H1 (cell line): ENCODE data around the gene EFHD1. TPM values are rescaled to one million over a fixed set of nuclear protein-coding genes. Genes with fewer than 3 reads are reported as not detected.

Experiments
- CTCF ChIA-PET: fragments of 300-600 bp; sonication (Branson Sonifier 250); formaldehyde crosslinking; loops from one replicate; lab custom pipeline; 2021; ENCODE audit not compliant: partially characterized antibody; lab: Charles Lee
- POLR2A ChIA-PET: fragments of 300-600 bp; sonication (Branson Sonifier 250); formaldehyde crosslinking; loops from one replicate; lab custom pipeline; 2021; ENCODE audit warnings: inconsistent platforms; ENCODE audit not compliant: partially characterized antibody; lab: Charles Lee
- DNase-seq, 2 experiments: peaks; one replicate each; pipeline versions ENCODE4 v3.0.0 to v3.0.0-alpha.2; 2010 to 2022; ENCODE audit warnings: low spot score in 2 of 2, low read depth in 1 of 2, mixed read lengths in 1 of 2
- FAIRE-seq: peaks from 2 replicates; lab custom pipeline; 2011; peaks lifted over from hg19 to GRCh38; lab: Jason Lieb, UNC
- H2AFZ ChIP-seq: 2 replicates; pipeline ENCODE4 v1.8.1; 2012; ENCODE audit warnings: low read length, inconsistent platforms
- H2AK5ac ChIP-seq: 2 replicates; pipeline ENCODE4 v1.6.1; 2013; ENCODE audit warnings: low read depth, low read length
- H2BK120ac ChIP-seq: replicated peaks from 2 replicates; pipeline ENCODE3; 2013; ENCODE audit warnings: low read depth, low read length, inconsistent platforms
- H2BK12ac ChIP-seq: 2 replicates; pipeline ENCODE4 v1.6.1; 2013; ENCODE audit warnings: low read depth, low read length
- H2BK15ac ChIP-seq: 2 replicates; pipeline ENCODE4 v1.6.1; 2013; ENCODE audit warnings: low read length
- H2BK20ac ChIP-seq: 2 replicates; pipeline ENCODE4 v1.6.1; 2013; ENCODE audit warnings: low read length
- H2BK5ac ChIP-seq: 2 replicates; pipeline ENCODE4 v1.6.1; 2013; ENCODE audit warnings: low read depth, low read length
- H3K14ac ChIP-seq: 2 replicates; pipeline ENCODE4 v1.6.1; 2013; ENCODE audit warnings: inconsistent platforms; ENCODE audit not compliant: insufficient read length
- H3K18ac ChIP-seq: 2 replicates; pipeline ENCODE4 v1.6.1; 2013; ENCODE audit warnings: low read length; ENCODE audit errors: extremely low read depth
- H3K23ac ChIP-seq: 2 replicates; pipeline ENCODE4 v1.6.1; 2013; ENCODE audit warnings: inconsistent platforms; ENCODE audit not compliant: insufficient read length
- H3K23me2 ChIP-seq: 2 replicates; pipeline ENCODE4 v1.6.1; 2013; ENCODE audit warnings: low read depth, low read length
- H3K27ac ChIP-seq: 2 replicates; pipeline ENCODE4 v1.6.1; 2011; ENCODE audit warnings: low read depth, low read length, inconsistent platforms
- H3K27me3 ChIP-seq, 4 experiments: replicated peaks in 1 of 4; 1 replicate in 1 of 4; 2 replicates in 3 of 4; pipeline versions ENCODE4 v1.6.1 to v1.8.1; 2011 to 2013; ENCODE audit warnings: low read length in 3 of 4, mild to moderate bottlenecking in 3 of 4, inconsistent platforms in 2 of 4, mixed read lengths in 2 of 4, moderate library complexity in 1 of 4; ENCODE audit not compliant: control insufficient read depth in 3 of 4, insufficient read depth in 3 of 4; ENCODE audit errors: extremely low read depth in 1 of 4
- H3K36me3 ChIP-seq, 4 experiments: 2 replicates each; pipeline versions ENCODE4 v1.6.1 to v1.8.1; 2011 to 2013; ENCODE audit warnings: mild to moderate bottlenecking in 4 of 4, low read length in 3 of 4, moderate library complexity in 2 of 4, control low read depth in 1 of 4, inconsistent platforms in 1 of 4; ENCODE audit not compliant: insufficient read depth in 4 of 4, control insufficient read depth in 2 of 4
- H3K4ac ChIP-seq: replicated peaks from 2 replicates; pipeline ENCODE3; 2013; ENCODE audit warnings: low read length, low read depth, mixed read lengths, inconsistent platforms; ENCODE audit not compliant: insufficient read length
- H3K4me1 ChIP-seq, 4 experiments: replicated peaks in 1 of 4; 1 replicate in 1 of 4; 2 replicates in 3 of 4; pipeline versions ENCODE4 v1.6.1 to v1.8.1; 2011 to 2013; ENCODE audit warnings: low read length in 3 of 4, inconsistent platforms in 2 of 4, mixed read lengths in 1 of 4; ENCODE audit not compliant: insufficient read depth in 4 of 4, control insufficient read depth in 3 of 4
- H3K4me2 ChIP-seq, 2 experiments: 2 replicates each; pipeline versions ENCODE4 v1.6.1 to v1.8.1; 2011 to 2013; ENCODE audit warnings: low read depth in 2 of 2, low read length in 2 of 2, control low read depth in 1 of 2, inconsistent platforms in 1 of 2, mild to moderate bottlenecking in 1 of 2; ENCODE audit not compliant: insufficient read depth in 1 of 2
- H3K4me3 ChIP-seq, 4 experiments: fragments of 200-600, 300-600 bp in 1 of 4; sonication (generic), shearing (Covaris generic), sonication (Bioruptor Twin) in 1 of 4; 2 replicates each; pipeline versions ENCODE4 v1.5.1 to v1.8.1; 2011 to 2016; ENCODE audit warnings: low read length in 4 of 4, low read depth in 3 of 4, control low read depth in 2 of 4, inconsistent platforms in 2 of 4, mild to moderate bottlenecking in 2 of 4, mixed read lengths in 1 of 4, moderate library complexity in 1 of 4; ENCODE audit not compliant: insufficient read depth in 2 of 4; ENCODE audit errors: extremely low read depth in 1 of 4
- H3K56ac ChIP-seq: replicated peaks from 2 replicates; pipeline ENCODE3; 2013; ENCODE audit warnings: low read depth, mild to moderate bottlenecking, mixed read lengths, low read length, inconsistent platforms; ENCODE audit not compliant: insufficient read length
- H3K79me1 ChIP-seq: 2 replicates; pipeline ENCODE4 v1.6.1; 2013; ENCODE audit warnings: low read depth, low read length, control low read depth
- H3K79me2 ChIP-seq, 2 experiments: 2 replicates each; pipeline versions ENCODE4 v1.6.1 to v1.8.1; 2012 to 2013; ENCODE audit warnings: low read length in 2 of 2, mild to moderate bottlenecking in 2 of 2, inconsistent platforms in 1 of 2; ENCODE audit not compliant: insufficient read depth in 2 of 2, control insufficient read depth in 1 of 2
- H3K9ac ChIP-seq, 4 experiments: replicated peaks in 1 of 4; 1 replicate in 1 of 4; 2 replicates in 3 of 4; pipeline versions ENCODE4 v1.6.1 to v1.8.1; 2011 to 2013; ENCODE audit warnings: low read depth in 3 of 4, low read length in 3 of 4, control low read depth in 2 of 4, mild to moderate bottlenecking in 2 of 4, moderate library complexity in 2 of 4, inconsistent platforms in 1 of 4; ENCODE audit errors: extremely low read depth in 1 of 4
- H3K9me3 ChIP-seq, 2 experiments: 2 replicates each; pipeline versions ENCODE4 v1.6.1 to v1.8.1; 2012 to 2013; ENCODE audit warnings: mild to moderate bottlenecking in 2 of 2, moderate library complexity in 2 of 2, control low read depth in 1 of 2, inconsistent platforms in 1 of 2, low read depth in 1 of 2, low read length in 1 of 2, mixed read lengths in 1 of 2; ENCODE audit not compliant: insufficient read depth in 2 of 2
- H4K20me1 ChIP-seq, 2 experiments: replicated peaks in 1 of 2; 2 replicates each; pipeline versions ENCODE3 to v1.8.1; 2011 to 2013; ENCODE audit warnings: inconsistent platforms in 2 of 2, low read length in 2 of 2, mild to moderate bottlenecking in 1 of 2; ENCODE audit not compliant: insufficient read depth in 2 of 2, control insufficient read depth in 1 of 2
- H4K5ac ChIP-seq: 2 replicates; pipeline ENCODE4 v1.6.1; 2013; ENCODE audit warnings: low read length, low read depth, mixed read lengths, inconsistent platforms; ENCODE audit not compliant: insufficient read length
- H4K8ac ChIP-seq: 2 replicates; pipeline ENCODE4 v1.8.0; 2013; ENCODE audit warnings: mild to moderate bottlenecking, moderate library complexity, low read length, inconsistent platforms; ENCODE audit not compliant: insufficient read depth; ENCODE audit errors: extremely low read depth
- H4K91ac ChIP-seq: replicated peaks from 2 replicates; pipeline ENCODE3; 2013; ENCODE audit warnings: low read length, mixed read lengths, inconsistent platforms; ENCODE audit not compliant: insufficient read length
- YY1 ChIP-seq: IDR thresholded peaks from 2 replicates; pipeline ENCODE4 v1.6.1; 2011; ENCODE audit warnings: low read depth, mild to moderate bottlenecking, low read length
- WGBS, 2 experiments: shearing (Covaris generic) in 1 of 2; methylation state at CpG; one replicate each; pipeline versions ENCODE4 v1.1.6 to v1.1.7; 2013 to 2015; ENCODE audit warnings: low lambda C conversion rate in 2 of 2, mixed read lengths in 2 of 2, inconsistent platforms in 1 of 2, low coverage in 1 of 2, missing lambda C conversion rate in 1 of 2; ENCODE audit not compliant: insufficient replicate concordance in 2 of 2, insufficient coverage in 1 of 2, insufficient read length in 1 of 2; ENCODE audit errors: extremely low coverage in 1 of 2, missing lambda C conversion rate in 1 of 2; 5-methylcytosine and 5-hydroxymethylcytosine counted together
- polyA plus RNA-seq, 7 experiments: library from polyadenylated mRNA; depleted of rRNA in 3 of 7; stranded (reverse) in 5 of 7; unstranded in 2 of 7; fragments of >200 nt in 5 of 7; fragments of 200-250 nt in 2 of 7; gene quantifications; 1 replicate in 5 of 7; 2 replicates in 1 of 7; 4 replicates in 1 of 7; pipeline versions ENCODE4 v1.2.1 to v1.2.3, GENCODE V29; 2011 to 2013; ENCODE audit warnings: missing spikeins in 2 of 7, mixed read lengths in 2 of 7
- total RNA-seq: library from RNA; stranded (reverse); fragmentation: NEBNext Ultra II Directional; extraction: Animal tissue kit (Norgen Biotek cat#: 25700); gene quantifications from 2 replicates; pipeline ENCODE4 v1.2.1, GENCODE V29; 2021
- TF ChIP-seq, protein P1 (sequence below): IDR thresholded peaks from 2 replicates; pipeline ENCODE4 v1.6.1; 2011; ENCODE audit warnings: low read length, improper control_type of control experiment

The EFHD1 gene
- total and polyA plus RNA-seq, 2 of the 8 experiments (the other 6 are each of a cell fraction or from before 2014, with no cell fraction given) = 3.4 to 4.5 TPM

DNA sequence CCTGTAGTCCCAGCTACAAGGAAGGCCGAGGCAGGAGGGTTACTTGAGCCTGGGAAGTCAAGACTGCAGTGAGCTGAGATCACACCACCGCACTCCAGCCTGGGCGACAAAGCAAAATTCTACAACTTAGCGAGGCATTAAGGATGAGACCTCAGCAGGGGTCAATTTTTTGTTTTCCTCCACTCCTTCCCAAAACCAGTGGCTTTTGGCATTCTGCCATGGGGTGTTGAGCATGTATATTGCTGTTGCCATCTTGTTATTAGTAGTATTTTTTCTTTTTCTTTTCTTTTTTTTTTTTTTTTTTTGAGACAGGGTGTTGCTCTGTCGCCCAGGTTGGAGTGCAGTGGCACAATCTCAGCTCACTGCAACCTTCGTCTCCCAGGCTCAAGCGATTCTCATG, 54.8 kb downstream of the EFHD1 start:
- CTCF ChIA-PET = interaction anchor here (1.0 to 1.9 kb wide), 2 partner anchors 10 to 77 kb away, joined by 3 to 6 read pairs; no protein-coding TSS in a partner anchor
- Histone ChIP-seq H2BK5ac (no peak overlapping the region; the same call in 1 of the 2 replicates), H4K20me1 (no peaks in the 10 kb centered on the region), H2AK5ac (no peak overlapping the region), H3K36me3 (no peaks in the 10 kb centered on the region), H3K23ac (no peak overlapping the region), H3K56ac (no peak overlapping the region), H3K79me1 (no peaks in the 10 kb centered on the region), H3K9me3 (no peaks in the 10 kb centered on the region), H2BK120ac (no peak overlapping the region), H2BK15ac (no peak overlapping the region), H4K5ac (no peak overlapping the region), H3K23me2 (no peaks in the 10 kb centered on the region), H3K4me3 (no peak overlapping the region), H3K27ac (no peak overlapping the region), H3K27me3 (no peaks in the 10 kb centered on the region), H3K4me2 (no peak overlapping the region), H4K8ac (no peak overlapping the region), H2BK20ac (no peak overlapping the region), H3K14ac (no peak overlapping the region), H3K9ac (no peak overlapping the region), H3K4ac (no peak overlapping the region), H3K79me2 (no peaks in the 10 kb centered on the region), H2AFZ (no peak overlapping the region), H2BK12ac (no peak overlapping the region), H3K18ac (no peak overlapping the region), H4K91ac (no peak overlapping the region), H3K4me1 (no peaks in the 10 kb centered on the region)
- TF ChIP-seq, protein P1, sequence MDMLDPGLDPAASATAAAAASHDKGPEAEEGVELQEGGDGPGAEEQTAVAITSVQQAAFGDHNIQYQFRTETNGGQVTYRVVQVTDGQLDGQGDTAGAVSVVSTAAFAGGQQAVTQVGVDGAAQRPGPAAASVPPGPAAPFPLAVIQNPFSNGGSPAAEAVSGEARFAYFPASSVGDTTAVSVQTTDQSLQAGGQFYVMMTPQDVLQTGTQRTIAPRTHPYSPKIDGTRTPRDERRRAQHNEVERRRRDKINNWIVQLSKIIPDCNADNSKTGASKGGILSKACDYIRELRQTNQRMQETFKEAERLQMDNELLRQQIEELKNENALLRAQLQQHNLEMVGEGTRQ = no peak
- TF ChIP-seq YY1 = no peak
- 88% methylated on average over 7 of the region's 7 CpGs; no CpG with 5 or more reads in 1 of the 2 experiments for WGBS, 2 experiments
- DNase-seq (no peak), FAIRE-seq (no peak)
- POLR2A ChIA-PET = interaction anchor here (1.8 kb wide), 1 partner anchor 10 kb away, joined by 6 read pairs; no protein-coding TSS in a partner anchor
